Gastrocnemius medialis (tissue), 4 donors: ENCODE measurements around the gene CBLL1. TPM values are rescaled to one million over a fixed set of nuclear protein-coding genes. Genes with fewer than 3 reads are reported as not detected.

ENCODE experiments used
- ATAC-seq, 2 donors: fragments of 150-250 bp; one replicate each; pipeline ENCODE4 v1.9.1; 2016
- DNase-seq, 2 donors: peaks; one replicate each; pipeline ENCODE4 v3.0.0-alpha.2; 2019
- H3K27ac ChIP-seq, 4 donors: fragments of 200-600 bp; sonication (generic); 1 replicate in 1 of 4; 2 replicates in 3 of 4; pipeline ENCODE4 v1.5.1; 2016 to 2018; ENCODE audit warnings: mild to moderate bottlenecking in 2 of 4, moderate library complexity in 1 of 4
- H3K27me3 ChIP-seq, 3 donors: fragments of 200-600 bp; sonication (generic) in 2 of 3; 1 replicate in 1 of 3; 2 replicates in 2 of 3; pipeline versions ENCODE4 v1.5.1 to v1.6.0; 2016 to 2019; ENCODE audit warnings: mild to moderate bottlenecking in 1 of 3, moderate library complexity in 1 of 3
- H3K36me3 ChIP-seq, 2 donors: fragments of 200-600 bp; sonication (generic) in 1 of 2; one replicate each; pipeline ENCODE4 v1.5.1; 2017 to 2018
- H3K4me1 ChIP-seq, 2 donors: fragments of 200-600 bp; sonication (generic) in 1 of 2; one replicate each; pipeline ENCODE4 v1.5.1; 2016 to 2017; ENCODE audit warnings: mild to moderate bottlenecking in 2 of 2
- H3K4me3 ChIP-seq, 4 donors: fragments of 200-600 bp; sonication (generic) in 3 of 4; 1 replicate in 1 of 4; 2 replicates in 3 of 4; pipeline ENCODE4 v1.5.1; 2016 to 2019; ENCODE audit warnings: mild to moderate bottlenecking in 2 of 4
- H3K9me3 ChIP-seq, 3 donors: fragments of 200-600 bp; sonication (generic) in 2 of 3; 1 replicate in 1 of 3; 2 replicates in 2 of 3; pipeline ENCODE4 v1.5.1; 2016 to 2019
- CTCF ChIP-seq, 5 experiments: fragments of 450-650 bp in 3 of 5; fragments of 200-600 bp in 2 of 5; sonication (generic) in 2 of 5; IDR thresholded peaks in 4 of 5; conservative IDR thresholded peaks in 1 of 5; 1 replicate in 4 of 5; 2 replicates in 1 of 5; pipeline ENCODE4 v1.5.1; 2016 to 2019; ENCODE audit warnings: antibody characterized with exemption in 5 of 5, mild to moderate bottlenecking in 3 of 5, moderate library complexity in 3 of 5
- POLR2A ChIP-seq, 2 donors: fragments of 450-650 bp; IDR thresholded peaks; one replicate each; pipeline ENCODE4 v1.6.1; 2017; ENCODE audit warnings: antibody characterized with exemption in 2 of 2, mild to moderate bottlenecking in 2 of 2, moderate library complexity in 2 of 2
- in situ Hi-C, 4 donors: fragments of 200-750 bp; cut with MboI; loops; one replicate each; pipeline versions ENCODE4 v1.15.0 to v1.8.0; 2017; ENCODE audit warnings: low sequenced_read_pairs in 4 of 4
- intact Hi-C: fragments of 100-400 bp; cut with DNase I; formaldehyde crosslinking; loops from one replicate; pipeline ENCODE4 v1.15.1; 2023; ENCODE audit warnings: low total_unique reads
- total RNA-seq, 4 donors: library from RNA; depleted of rRNA; stranded (reverse); fragments of >200 nt; gene quantifications; one replicate each; pipeline versions ENCODE4 v1.1.0 to v1.2.3, GENCODE V29; 2016

The CBLL1 gene
- total RNA-seq, 4 donors from 2014 or later = 21.6 to 49.6 (median 34.8) TPM

GRCh38 chr7:107718456-107719193, 25.3 kb upstream of the CBLL1 start:
- TF ChIP-seq POLR2A (IDR thresholded peaks at IDR 0.05) = no peak
- TF ChIP-seq CTCF (IDR thresholded peaks at IDR 0.05 in 4 of 5, conservative IDR thresholded peaks at IDR 0.05 in 1 of 5) = no peak
- no peak overlapping the region for H3K27ac ChIP-seq
- no peaks in the 10 kb centered on the region for H3K36me3 ChIP-seq
- intact Hi-C loops = no loop called here
- no peak for ATAC-seq
- no peaks in the 10 kb centered on the region for H3K9me3 ChIP-seq
- no peak overlapping the region for H3K4me3 ChIP-seq
- DNase-seq = no peak
- in situ Hi-C loops = loop anchor here in 1 of 4 donors (25.0 kb wide), 1 partner anchor 506 kb away; no protein-coding TSS in a partner anchor
- no peaks in the 10 kb centered on the region for H3K4me1 ChIP-seq
- H3K27me3 ChIP-seq = no peaks in the 10 kb centered on the region

GRCh38 chr7:107721286-107721685, 22.7 kb upstream of the CBLL1 start:
- Histone ChIP-seq H3K9me3 (no peaks in the 10 kb centered on the region), H3K4me3 (no peak overlapping the region), H3K27me3 (no peaks in the 10 kb centered on the region), H3K4me1 (no peaks in the 10 kb centered on the region), H3K27ac (no peak overlapping the region), H3K36me3 (no peaks in the 10 kb centered on the region)
- in situ Hi-C loops = loop anchor here in 3 of 4 donors (5.0 to 25.0 kb wide), 3 partner anchors 254 to 509 kb away; no protein-coding TSS in a partner anchor
- intact Hi-C loops = loop anchor here (5.0 kb wide), 1 partner anchor 524 kb away; no protein-coding TSS in a partner anchor
- no peak for ATAC-seq
- no peak for DNase-seq
- no peak for TF ChIP-seq CTCF (IDR thresholded peaks at IDR 0.05 in 4 of 5, conservative IDR thresholded peaks at IDR 0.05 in 1 of 5)
- TF ChIP-seq POLR2A (IDR thresholded peaks at IDR 0.05) = no peak

GRCh38 chr7:107723255-107723654, 20.7 kb upstream of the CBLL1 start:
- no peak for ATAC-seq
- no peaks in the 10 kb centered on the region for H3K36me3 ChIP-seq
- no peaks in the 10 kb centered on the region for H3K27me3 ChIP-seq
- no peaks in the 10 kb centered on the region for H3K9me3 ChIP-seq
- in situ Hi-C loops (loop anchor here in 3 of 4 donors (5.0 to 25.0 kb wide), 3 partner anchors 256 to 511 kb away; no protein-coding TSS in a partner anchor), intact Hi-C loops (loop anchor here (5.0 kb wide), 1 partner anchor 526 kb away; no protein-coding TSS in a partner anchor)
- TF ChIP-seq CTCF (IDR thresholded peaks at IDR 0.05 in 4 of 5, conservative IDR thresholded peaks at IDR 0.05 in 1 of 5) (no peak), POLR2A (IDR thresholded peaks at IDR 0.05) (no peak)
- H3K4me1 ChIP-seq = no peaks in the 10 kb centered on the region
- no peak overlapping the region for H3K4me3 ChIP-seq
- DNase-seq = no peak
- H3K27ac ChIP-seq = no peak overlapping the region

- DNase-seq (no peak), ATAC-seq (no peak)
- Histone ChIP-seq H3K4me3 (no peak overlapping the region), H3K27me3 (no peaks in the 10 kb centered on the region), H3K9me3 (no peaks in the 10 kb centered on the region), H3K27ac (no peak overlapping the region), H3K36me3 (no peaks in the 10 kb centered on the region), H3K4me1 (no peaks in the 10 kb centered on the region)
- in situ Hi-C loops = loop anchor here in 3 of 4 donors (5.0 to 25.0 kb wide), 3 partner anchors 258 to 538 kb away; no protein-coding TSS in a partner anchor
- intact Hi-C loops = loop anchor here (1.0 kb wide), 1 partner anchor 262 kb away; no protein-coding TSS in a partner anchor
- peak; percentile 53 to 71 (median 58) for TF ChIP-seq CTCF (IDR thresholded peaks at IDR 0.05 in 4 of 5, conservative IDR thresholded peaks at IDR 0.05 in 1 of 5)
- no peak for TF ChIP-seq POLR2A (IDR thresholded peaks at IDR 0.05)
Measured at GRCh38 chr7:107725138-107725740, 18.7 kb upstream of the CBLL1 start.
